ENCODE measurements around the gene DUSP15.
A peak's percentile ranks its signal among the peaks of the same experiment; 100 is the strongest.

DUSP15 gene

GRCh38 chr20:31883829-31884228 lies 13.5 kb upstream of the DUSP15 start:
- no peak overlapping the region for H3K4me3 ChIP-seq
- no peak for DNase-seq
- no peak for TF ChIP-seq CTCF (IDR thresholded peaks at IDR 0.05)
- peaks cover 0 to 4% of the 10 kb centered on the region in 2 donors for H3K27me3 ChIP-seq
- no peak overlapping the region for H3K27ac ChIP-seq
- peaks cover 0 to 5% (median 3%) of the 10 kb centered on the region in 4 donors for H3K4me1 ChIP-seq
- no peaks in the 10 kb centered on the region for H3K36me3 ChIP-seq
- intact Hi-C loops (cut with DNase I; ENCODE audit: low total_unique reads): no loop called here
- no peaks in the 10 kb centered on the region for H3K9me3 ChIP-seq

- no peak overlapping the region for H3K4me3 ChIP-seq
- H3K27ac ChIP-seq: no peak overlapping the region
- H3K27me3 ChIP-seq: peaks cover 0 to 4% of the 10 kb centered on the region in 2 donors
- DNase-seq: no peak
- peaks cover 0 to 5% (median 3%) of the 10 kb centered on the region in 4 donors for H3K4me1 ChIP-seq
- intact Hi-C loops (cut with DNase I; ENCODE audit: low total_unique reads): no loop called here
- no peaks in the 10 kb centered on the region for H3K9me3 ChIP-seq
- H3K36me3 ChIP-seq: no peaks in the 10 kb centered on the region
- no peak for TF ChIP-seq CTCF (IDR thresholded peaks at IDR 0.05)
These were observed 11.6 kb upstream of the DUSP15 start for GRCh38 chr20:31881945-31882344.

GRCh38 chr20:31879143-31879987 lies 9.0 kb upstream of the DUSP15 start:
- peak overlapping the region; percentile 54 to 64 for H3K4me3 ChIP-seq
- intact Hi-C loops (cut with DNase I; ENCODE audit: low total_unique reads): no loop called here
- no peaks in the 10 kb centered on the region for H3K27me3 ChIP-seq
- peak overlapping the region; percentile 75 to 79 for H3K27ac ChIP-seq
- peak in 1 of 2 experiments; percentile 19 for TF ChIP-seq CTCF (IDR thresholded peaks at IDR 0.05)
- DNase-seq: peak; percentile 96 to 97
- H3K4me1 ChIP-seq: peaks cover 0 to 5% (median 3%) of the 10 kb centered on the region in 4 donors
- H3K9me3 ChIP-seq: no peaks in the 10 kb centered on the region
- H3K36me3 ChIP-seq: no peaks in the 10 kb centered on the region

GRCh38 chr20:31877684-31878083 lies 7.4 kb upstream of the DUSP15 start:
- TF ChIP-seq CTCF (IDR thresholded peaks at IDR 0.05): no peak
- DNase-seq: no peak
- H3K36me3 ChIP-seq: no peaks in the 10 kb centered on the region
- H3K27me3 ChIP-seq: no peaks in the 10 kb centered on the region
- H3K27ac ChIP-seq: no peak overlapping the region
- H3K9me3 ChIP-seq: no peaks in the 10 kb centered on the region
- no peak overlapping the region for H3K4me3 ChIP-seq
- intact Hi-C loops (cut with DNase I; ENCODE audit: low total_unique reads): no loop called here
- H3K4me1 ChIP-seq: peaks cover 0 to 5% (median 3%) of the 10 kb centered on the region in 4 donors

- Histone ChIP-seq H3K9me3 (no peaks in the 10 kb centered on the region), H3K36me3 (no peaks in the 10 kb centered on the region), H3K27me3 (no peaks in the 10 kb centered on the region), H3K27ac (no peak overlapping the region), H3K4me3 (no peak overlapping the region), H3K4me1 (peaks cover 0 to 10% (median 6%) of the 10 kb centered on the region in 4 donors)
- intact Hi-C loops (cut with DNase I; ENCODE audit: low total_unique reads): no loop called here
- no peak for TF ChIP-seq CTCF (IDR thresholded peaks at IDR 0.05)
- no peak for DNase-seq
These were observed 5.3 kb upstream of the DUSP15 start for GRCh38 chr20:31875671-31876070.
